Upper lobe of left lung (tissue), 4 donors: ENCODE results near the gene C10orf143.

ENCODE experiments used
- EP300 ChIP-seq, 4 donors: sonication (generic); formaldehyde crosslinking; IDR thresholded peaks; one replicate each; pipeline ENCODE4 v1.5.1; 2017; ENCODE audit warnings: antibody characterized with exemption in 4 of 4, control low read depth in 2 of 4
- POLR2A ChIP-seq, 4 donors: fragments of 450-650 bp; IDR thresholded peaks; one replicate each; pipeline ENCODE4 v1.5.1; 2016 to 2017; ENCODE audit warnings: antibody characterized with exemption in 4 of 4, mild to moderate bottlenecking in 2 of 4
- TF ChIP-seq, protein P1 (sequence below), 6 experiments: fragments of 450-650 bp in 4 of 6; fragments of 200-600 bp in 2 of 6; sonication (generic) in 2 of 6; IDR thresholded peaks; one replicate each; pipeline ENCODE4 v1.5.1; 2016 to 2019; ENCODE audit warnings: antibody characterized with exemption in 6 of 6

DNA sequence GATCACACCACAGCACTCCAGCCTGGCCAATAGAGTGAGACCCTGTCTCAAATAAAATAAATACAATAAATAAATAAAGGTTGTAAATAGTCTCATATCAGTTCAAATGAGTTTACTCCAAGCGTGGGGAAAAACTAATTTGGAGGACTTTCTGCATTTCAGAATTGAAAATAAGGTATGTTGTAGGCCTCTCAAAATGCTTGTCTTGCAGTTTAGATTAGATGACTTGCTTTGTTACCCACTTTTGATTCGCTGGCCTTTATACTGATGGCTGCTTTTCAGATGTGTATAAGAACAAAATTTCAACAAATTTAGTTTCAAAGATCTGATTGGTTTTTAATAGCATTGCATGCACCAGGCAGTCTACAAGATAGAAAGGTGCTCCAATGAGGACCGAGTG, 2.2 kb upstream of the C10orf143 start:
- TF ChIP-seq, protein P1, sequence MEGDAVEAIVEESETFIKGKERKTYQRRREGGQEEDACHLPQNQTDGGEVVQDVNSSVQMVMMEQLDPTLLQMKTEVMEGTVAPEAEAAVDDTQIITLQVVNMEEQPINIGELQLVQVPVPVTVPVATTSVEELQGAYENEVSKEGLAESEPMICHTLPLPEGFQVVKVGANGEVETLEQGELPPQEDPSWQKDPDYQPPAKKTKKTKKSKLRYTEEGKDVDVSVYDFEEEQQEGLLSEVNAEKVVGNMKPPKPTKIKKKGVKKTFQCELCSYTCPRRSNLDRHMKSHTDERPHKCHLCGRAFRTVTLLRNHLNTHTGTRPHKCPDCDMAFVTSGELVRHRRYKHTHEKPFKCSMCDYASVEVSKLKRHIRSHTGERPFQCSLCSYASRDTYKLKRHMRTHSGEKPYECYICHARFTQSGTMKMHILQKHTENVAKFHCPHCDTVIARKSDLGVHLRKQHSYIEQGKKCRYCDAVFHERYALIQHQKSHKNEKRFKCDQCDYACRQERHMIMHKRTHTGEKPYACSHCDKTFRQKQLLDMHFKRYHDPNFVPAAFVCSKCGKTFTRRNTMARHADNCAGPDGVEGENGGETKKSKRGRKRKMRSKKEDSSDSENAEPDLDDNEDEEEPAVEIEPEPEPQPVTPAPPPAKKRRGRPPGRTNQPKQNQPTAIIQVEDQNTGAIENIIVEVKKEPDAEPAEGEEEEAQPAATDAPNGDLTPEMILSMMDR (IDR thresholded peaks at IDR 0.05), result no peak
- no peak for TF ChIP-seq POLR2A (IDR thresholded peaks at IDR 0.05)
- TF ChIP-seq EP300 (IDR thresholded peaks at IDR 0.05), result no peak
